Stimulated activated CD8-positive, alpha-beta memory T cell treated with anti-CD3 and anti-CD28 coated beads, Interleukin-7, amount 100 ng/mL, for 1 hour (primary cell): Measurements from ENCODE around the gene FAM168A.

Source experiments
- DNase-seq, 2 donors: peaks; one replicate each; pipeline ENCODE4 v3.0.0-alpha.2; 2020; ENCODE audit warnings: low read depth in 2 of 2

Gene FAM168A

GRCh38 chr11:73426219-73426850 is 171.6 kb downstream of the FAM168A start:
- no peak for DNase-seq

- no peak for DNase-seq
Observed at GRCh38 chr11:73425108-73425507, 172.8 kb downstream of the FAM168A start.

- no peak for DNase-seq
Observed at GRCh38 chr11:73423506-73423905, 174.4 kb downstream of the FAM168A start.

GRCh38 chr11:73422886-73423285 is 175.0 kb downstream of the FAM168A start:
- DNase-seq = no peak

GRCh38 chr11:73420136-73420535 is 177.8 kb downstream of the FAM168A start:
- no peak for DNase-seq

GRCh38 chr11:73416786-73417185 is 181.1 kb downstream of the FAM168A start:
- no peak for DNase-seq

- no peak for DNase-seq
Observed at GRCh38 chr11:73415854-73416615, 181.9 kb downstream of the FAM168A start.

- no peak for DNase-seq
Observed at GRCh38 chr11:73414977-73415651, 182.8 kb downstream of the FAM168A start.

- no peak for DNase-seq
Observed at GRCh38 chr11:73413256-73413655, 184.7 kb downstream of the FAM168A start.

- no peak for DNase-seq
Observed at GRCh38 chr11:73412308-73412707, 185.6 kb downstream of the FAM168A start.

GRCh38 chr11:73411031-73411430 is 186.9 kb downstream of the FAM168A start:
- DNase-seq = no peak

GRCh38 chr11:73410627-73411026 is 187.3 kb downstream of the FAM168A start:
- no peak for DNase-seq

- no peak for DNase-seq
Observed at GRCh38 chr11:73409431-73409830, 188.5 kb downstream of the FAM168A start.

GRCh38 chr11:73406619-73407018 is 191.3 kb downstream of the FAM168A start:
- DNase-seq = no peak

- DNase-seq = no peak
Observed at GRCh38 chr11:73406131-73406530, 191.8 kb downstream of the FAM168A start.

- no peak for DNase-seq
Observed at GRCh38 chr11:73405146-73405510, 192.8 kb downstream of the FAM168A start.

GRCh38 chr11:73404506-73405145 is 193.3 kb downstream of the FAM168A start:
- DNase-seq = no peak

- DNase-seq = no peak
Observed at GRCh38 chr11:73404048-73404447, 193.9 kb downstream of the FAM168A start.

GRCh38 chr11:73403541-73403940 is 194.4 kb downstream of the FAM168A start:
- no peak for DNase-seq

- no peak for DNase-seq
Observed at GRCh38 chr11:73402834-73403185, 195.1 kb downstream of the FAM168A start.

- no peak for DNase-seq
Observed at GRCh38 chr11:73401924-73402833, 195.7 kb downstream of the FAM168A start.
